Medulla oblongata (tissue), 1 donor: Measurements from ENCODE around the gene CSDE1.

Experiments
- DNase-seq: peaks from one replicate; pipeline ENCODE4 v3.0.0-alpha.2; 2015; ENCODE audit errors: extremely low spot score

Gene CSDE1

DNA sequence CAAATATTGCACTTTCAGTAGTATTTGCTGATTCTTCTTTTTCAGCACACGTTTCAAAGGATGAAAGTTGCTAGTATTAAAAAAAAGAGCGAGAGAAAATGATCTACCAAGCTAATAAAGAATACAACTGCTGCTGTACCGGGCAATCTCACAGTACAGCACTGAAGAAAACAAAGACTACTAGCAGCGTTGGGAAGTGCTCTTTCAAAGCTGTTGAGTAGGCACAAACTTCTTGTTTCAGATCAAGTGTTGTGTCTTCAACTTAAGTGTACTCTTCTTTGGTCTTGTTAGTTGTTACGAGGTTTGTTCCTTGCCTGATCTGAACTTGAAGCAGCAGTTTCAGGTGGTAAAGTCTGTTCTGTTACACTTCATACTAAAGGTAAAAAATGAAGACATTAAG is 7.9 kb downstream of the CSDE1 start:
- no peak for DNase-seq

DNA sequence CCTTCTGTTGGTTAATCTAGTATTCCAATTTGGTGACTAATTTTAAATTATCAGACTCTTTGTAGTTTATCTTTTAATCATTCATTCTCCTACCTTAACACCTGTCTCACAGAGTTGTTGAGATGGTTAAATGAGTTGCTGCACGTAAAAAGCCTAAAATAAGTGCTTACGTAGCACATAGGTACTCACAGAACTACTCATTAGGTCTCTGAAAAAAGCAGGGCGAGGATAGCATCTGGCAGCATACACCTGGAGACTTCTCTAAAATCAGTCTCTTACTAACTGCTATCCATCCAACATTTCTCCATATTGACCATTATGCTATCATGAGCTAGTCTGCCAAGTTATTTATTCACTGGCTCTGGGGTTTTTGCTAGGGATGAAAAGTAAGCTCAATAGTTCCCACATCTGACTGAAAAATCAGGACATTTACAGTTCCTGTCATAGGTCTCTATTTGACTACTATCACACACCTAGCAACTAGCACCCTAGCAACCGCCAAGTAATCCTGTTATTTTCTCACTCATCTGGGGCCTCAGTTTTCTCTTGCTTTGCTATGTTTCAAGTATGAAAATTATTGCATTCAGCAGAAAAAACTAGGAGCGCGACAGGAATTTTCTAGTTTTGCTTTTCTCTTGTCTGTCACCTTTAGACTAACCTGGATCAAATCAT is 11.2 kb downstream of the CSDE1 start:
- no peak for DNase-seq

DNA sequence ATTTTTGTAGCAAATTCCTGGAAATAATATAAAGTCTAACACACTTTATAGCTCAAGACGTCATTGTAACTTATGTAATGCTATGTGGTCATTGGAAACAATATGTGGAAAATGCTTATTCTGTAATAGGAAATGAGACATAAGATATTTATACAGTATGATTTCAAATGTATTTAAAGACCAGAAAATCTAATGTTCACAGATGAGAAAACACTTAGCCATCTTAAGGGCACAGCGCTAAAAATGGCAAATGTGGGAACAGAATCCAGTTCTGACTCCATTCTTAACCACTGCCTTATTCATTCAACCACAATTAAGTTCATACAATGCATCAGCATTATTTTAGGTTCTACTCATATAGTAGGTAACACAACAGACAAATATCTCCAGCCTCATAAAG is 12.5 kb downstream of the CSDE1 start:
- no peak for DNase-seq

DNA sequence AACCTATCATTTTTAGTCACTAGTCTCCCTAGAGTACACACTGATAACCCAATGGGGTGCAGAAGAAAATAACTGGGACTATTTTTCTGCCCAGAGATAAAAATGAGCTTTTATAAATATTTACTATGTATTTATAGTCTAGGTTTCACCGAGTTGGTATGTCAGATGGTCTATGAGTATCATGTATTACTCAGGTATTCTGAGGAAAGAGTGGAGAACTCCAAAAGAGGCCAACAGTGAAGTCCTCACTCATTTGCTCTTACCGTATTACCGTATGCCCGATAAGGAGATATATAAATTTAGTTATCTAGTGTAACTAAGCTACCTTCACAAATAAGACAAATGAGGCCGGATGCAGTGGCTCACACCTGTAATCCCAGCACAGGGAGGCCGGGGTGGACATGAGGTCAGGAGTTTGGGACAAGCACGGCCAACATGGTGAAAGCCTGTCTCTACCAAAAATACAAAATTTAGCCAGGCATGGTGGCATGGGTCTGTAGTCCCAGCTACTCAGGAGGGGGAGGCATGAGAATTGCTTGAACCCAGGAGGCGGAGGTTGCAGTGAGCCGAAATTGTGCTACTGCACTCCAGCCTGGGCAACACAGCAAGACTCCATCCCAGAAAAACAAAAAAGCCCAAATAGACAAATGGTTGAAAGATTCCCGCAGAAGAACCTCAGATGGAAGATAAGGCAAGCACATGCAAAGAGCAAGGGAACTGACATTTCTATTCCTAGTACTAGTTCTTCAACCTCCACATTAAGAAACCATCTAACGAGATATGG is 15.6 kb downstream of the CSDE1 start:
- no peak for DNase-seq

- DNase-seq, result no peak
Observed at GRCh38 chr1:114740331-114740730, 17.5 kb downstream of the CSDE1 start.

DNA sequence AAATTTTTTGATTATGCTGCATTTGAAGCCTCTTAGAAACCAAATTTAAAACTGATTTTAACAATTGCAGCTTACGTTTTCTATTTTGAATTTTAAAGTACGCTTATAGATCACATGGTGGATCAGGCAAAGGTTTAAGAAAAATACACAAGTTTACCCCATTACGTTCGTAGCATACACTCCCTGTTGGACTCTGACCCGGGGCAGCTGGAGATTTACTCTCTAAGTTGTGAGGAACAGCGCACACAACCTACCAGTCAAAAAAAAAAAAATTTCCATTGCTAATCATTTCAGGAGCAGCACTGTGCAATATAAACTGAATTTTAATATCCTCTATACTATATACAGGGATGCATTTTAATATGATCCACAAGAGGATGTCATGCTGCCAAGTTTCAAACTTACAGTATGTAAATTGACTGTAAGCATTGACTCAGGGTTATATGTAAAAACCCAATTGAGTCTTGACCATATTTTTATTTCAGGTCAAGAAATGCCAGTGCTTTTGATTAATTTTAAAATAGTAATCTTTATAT is 20.4 kb downstream of the CSDE1 start:
- DNase-seq, result no peak

DNA sequence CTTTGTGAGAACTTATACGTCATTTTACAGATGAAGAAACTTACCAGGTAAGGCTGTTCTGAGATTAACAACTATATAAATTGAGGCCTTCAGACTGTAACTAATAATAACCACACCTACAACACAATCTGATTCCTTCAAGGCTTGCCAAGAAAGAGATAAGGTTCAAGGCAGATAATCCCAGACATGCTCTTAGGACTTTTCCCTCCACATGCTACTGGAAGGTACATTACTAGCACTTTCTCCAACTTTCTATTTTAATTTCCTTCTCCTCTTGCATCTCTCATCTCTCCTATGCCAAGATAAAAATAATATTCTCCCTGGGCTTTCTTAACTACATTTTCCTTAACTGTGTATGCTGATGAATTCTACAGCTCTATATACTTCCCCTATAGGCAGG is 22.3 kb downstream of the CSDE1 start:
- no peak for DNase-seq

- DNase-seq, result peak; percentile 23
Observed at GRCh38 chr1:114729782-114730181, 28.0 kb downstream of the CSDE1 start.

DNA sequence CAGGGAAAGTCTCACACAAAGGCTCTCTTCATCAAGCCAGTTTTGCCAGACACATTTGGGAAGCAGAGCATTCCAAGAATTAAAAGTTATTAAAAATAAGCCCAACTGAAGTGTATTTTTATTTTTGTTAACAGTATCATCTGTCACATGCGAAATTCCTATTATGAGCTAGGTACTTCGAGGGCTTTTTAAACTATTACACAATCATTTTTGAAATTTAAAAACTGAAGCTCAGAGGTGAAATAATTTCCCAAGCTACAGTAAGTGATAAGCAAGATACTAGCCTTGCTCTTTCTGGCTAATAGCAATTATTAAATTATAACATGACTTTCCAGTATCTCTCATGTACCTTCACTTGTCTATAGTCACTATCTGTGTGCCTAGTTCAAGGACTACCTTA is 29.2 kb downstream of the CSDE1 start:
- no peak for DNase-seq

DNA sequence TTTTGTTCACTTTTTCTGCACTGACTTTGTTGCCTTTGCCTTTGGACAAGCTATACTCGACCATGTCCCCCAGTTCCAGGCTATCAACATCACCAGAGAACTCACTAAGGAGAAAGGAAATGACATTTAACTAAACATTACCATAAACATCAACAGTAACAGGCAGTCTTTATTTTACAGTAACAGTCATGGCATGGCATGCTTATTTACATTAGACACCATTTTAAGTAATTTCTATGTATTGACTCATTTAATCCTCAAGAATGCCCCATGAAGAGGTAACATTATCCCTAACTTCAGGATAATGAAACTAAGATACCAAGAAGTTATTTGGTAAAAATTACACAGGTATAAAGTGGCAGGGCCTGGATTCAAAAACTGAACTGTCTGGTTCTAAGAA is 32.6 kb downstream of the CSDE1 start:
- no peak for DNase-seq

DNA sequence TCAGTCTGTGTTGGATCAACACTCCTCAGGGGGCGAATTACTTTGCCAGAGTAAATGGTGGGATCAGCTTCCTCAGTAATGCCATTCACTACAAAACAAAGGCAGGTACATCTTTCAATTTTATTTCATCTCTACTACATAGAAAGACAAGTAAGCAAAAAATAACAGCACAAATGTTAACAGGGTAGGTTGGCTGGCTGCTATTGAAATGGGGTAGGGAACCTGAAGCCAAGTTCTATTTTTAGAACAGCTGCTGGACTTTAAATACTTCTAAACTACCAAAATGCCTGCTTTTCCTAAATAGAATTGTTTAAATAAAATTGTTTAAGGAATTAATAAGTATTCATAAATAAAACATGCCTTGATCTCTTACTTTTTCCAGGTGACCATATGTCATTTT is 33.9 kb downstream of the CSDE1 start:
- DNase-seq, result peak; percentile 16

- no peak for DNase-seq
Observed at GRCh38 chr1:114723457-114723856, 34.3 kb downstream of the CSDE1 start.

DNA sequence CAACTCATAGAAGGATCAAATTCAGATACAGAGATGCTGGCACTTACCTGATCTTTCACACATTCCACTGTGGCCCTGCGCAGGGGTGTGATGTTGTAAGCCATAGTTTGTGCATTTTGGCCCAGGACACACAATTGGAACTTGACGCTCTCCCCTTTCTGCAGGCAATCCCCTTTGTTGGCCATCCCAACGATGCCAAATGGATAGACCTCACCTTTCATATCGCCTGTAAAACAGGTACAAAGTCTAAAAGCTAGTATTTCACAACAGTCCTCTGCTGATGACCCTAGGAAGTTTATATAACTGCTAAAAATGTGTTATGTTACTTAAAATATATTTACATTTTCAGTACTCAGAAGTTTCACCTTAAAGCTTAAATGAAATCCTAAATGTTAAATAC is 37.3 kb downstream of the CSDE1 start:
- no peak for DNase-seq

- no peak for DNase-seq
Observed at GRCh38 chr1:114719424-114719787, 38.4 kb downstream of the CSDE1 start.

GRCh38 chr1:114718661-114719423 is 38.9 kb downstream of the CSDE1 start:
- DNase-seq, result no peak

- DNase-seq, result peak; percentile 95
Observed at GRCh38 chr1:114716304-114717170, 41.2 kb downstream of the CSDE1 start, which contains the start of gene NRAS. Gene NRAS, minus strand, starts transcription at chr1:114716771. Its CDS starts 611 bp downstream, at chr1:114716160.

DNA sequence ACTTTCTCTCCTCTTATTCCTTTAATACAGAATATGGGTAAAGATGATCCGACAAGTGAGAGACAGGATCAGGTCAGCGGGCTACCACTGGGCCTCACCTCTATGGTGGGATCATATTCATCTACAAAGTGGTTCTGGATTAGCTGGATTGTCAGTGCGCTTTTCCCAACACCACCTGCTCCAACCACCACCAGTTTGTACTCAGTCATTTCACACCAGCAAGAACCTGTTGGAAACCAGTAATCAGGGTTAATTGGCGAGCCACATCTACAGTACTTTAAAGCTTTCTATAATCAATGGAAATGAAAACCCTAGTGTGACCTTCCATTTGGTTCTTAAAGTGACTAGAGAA is 41.9 kb downstream of the CSDE1 start:
- no peak for DNase-seq

GRCh38 chr1:114712977-114713376 is 44.8 kb downstream of the CSDE1 start:
- DNase-seq, result no peak

GRCh38 chr1:114710360-114710759 is 47.4 kb downstream of the CSDE1 start:
- no peak for DNase-seq

DNA sequence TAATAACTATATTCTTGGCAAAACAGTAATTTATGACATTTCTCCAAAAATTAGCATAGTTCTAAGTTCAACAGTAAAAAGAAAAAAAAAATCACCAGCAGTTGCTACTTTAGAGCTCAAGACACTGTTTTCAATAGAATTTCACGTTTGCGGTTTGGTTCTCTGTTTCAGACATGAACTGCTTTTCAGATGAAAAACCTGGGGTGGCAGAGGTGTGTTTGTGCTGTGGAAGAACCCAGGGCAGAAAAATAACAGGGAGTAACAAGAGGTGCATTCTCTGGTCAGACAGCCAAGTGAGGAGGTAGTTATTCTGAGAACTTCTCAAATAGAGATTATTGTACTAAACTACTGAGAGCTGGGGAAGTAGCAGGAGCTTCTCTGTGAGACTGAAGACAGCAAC is 50.2 kb downstream of the CSDE1 start:
- DNase-seq, result no peak

GRCh38 chr1:114703242-114703641 is 54.5 kb downstream of the CSDE1 start:
- DNase-seq, result no peak

DNA sequence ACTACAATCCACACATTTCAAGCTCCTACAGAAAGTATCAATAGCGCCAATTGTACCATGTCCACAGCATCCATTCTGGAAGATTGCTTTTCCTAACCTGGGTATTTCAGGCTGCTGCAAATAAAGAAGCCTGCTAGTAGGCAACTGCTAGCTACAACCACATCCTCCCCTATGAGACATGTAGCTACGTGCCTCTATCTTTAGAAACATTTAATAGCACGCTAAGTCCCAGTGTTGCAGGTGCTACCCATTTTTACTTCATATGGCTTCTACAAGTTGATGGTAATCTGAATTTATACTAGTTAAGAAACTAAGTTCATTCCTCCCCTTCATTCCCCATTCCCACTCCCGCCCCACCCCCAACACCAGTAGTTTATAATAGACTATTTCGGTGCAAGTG is 55.0 kb downstream of the CSDE1 start:
- DNase-seq, result no peak
